Suppressor macrophage treated with lipopolysaccharide for 1 hour (primary cell): ENCODE measurements around the gene ADCY5.

Experiments used
- DNase-seq, 3 donors: peaks; one replicate each; pipeline ENCODE4 v3.0.0-alpha.2; 2020 to 2022

Gene ADCY5

DNA sequence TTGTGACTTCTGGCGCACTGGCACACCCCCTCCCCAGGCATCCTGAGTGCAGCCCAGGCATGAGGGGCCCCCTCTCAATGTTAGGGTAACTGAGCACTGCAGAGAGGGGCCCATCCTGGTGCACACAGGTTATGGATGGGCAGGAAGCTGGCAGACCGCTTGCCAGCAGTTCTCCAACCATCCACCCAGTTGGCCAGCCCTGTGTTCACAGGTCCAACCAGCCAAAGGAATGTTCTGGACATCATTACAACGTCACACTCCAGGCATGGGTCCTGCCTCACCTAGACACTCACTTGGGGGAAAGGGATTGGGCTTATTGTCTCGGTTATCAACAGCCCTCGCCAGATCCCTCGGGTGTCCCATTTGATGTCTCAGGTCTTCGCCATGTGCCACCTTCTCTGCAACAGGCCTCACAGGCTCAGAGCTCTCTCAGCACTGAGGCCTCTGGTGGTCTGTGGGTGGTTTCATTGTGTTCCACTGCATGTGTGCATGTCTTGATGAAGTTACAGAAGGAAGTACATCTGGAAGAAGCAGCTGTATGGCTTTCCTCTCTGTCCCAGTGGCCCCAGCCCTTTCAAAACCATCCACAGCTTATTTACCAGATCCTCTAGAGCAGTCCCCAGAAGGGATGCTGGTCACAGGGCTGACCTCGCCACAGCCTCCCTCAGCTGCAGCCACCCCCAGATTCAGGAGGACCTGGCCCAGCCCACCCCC, 23.7 kb downstream of the ADCY5 start:
- DNase-seq = no peak

DNA sequence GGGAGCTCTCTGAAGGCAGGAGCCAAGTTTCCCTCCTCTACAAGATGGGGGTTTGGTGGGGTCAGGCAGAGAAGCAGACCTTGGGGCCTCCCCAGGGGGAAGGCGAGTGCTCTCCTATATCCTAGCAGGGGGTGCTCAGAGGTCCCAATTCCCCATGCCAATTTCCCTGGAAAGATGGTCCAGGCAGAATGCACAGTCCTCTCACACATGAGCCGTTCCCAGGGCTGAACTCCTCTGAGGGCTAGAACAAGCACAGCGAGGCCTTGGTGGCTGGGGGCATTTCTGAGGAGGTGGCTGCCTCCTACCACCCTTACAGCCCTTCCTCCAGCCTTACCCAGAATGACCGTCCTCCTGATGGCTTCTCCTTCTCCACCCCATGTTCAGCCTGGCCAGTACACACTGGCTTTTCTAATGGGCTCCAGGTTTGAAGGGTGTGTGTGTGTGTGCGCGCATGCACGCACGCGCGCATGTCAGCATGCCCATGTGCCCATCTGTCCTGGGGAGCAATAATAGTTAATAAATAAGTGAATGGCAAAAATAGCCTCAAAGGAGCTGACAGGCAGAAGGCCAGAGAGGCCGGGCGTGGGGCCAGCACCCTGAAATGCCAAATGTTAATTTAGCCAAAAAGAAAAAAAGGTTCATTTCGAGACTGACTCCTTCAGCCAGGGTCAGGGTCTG, 24.4 kb downstream of the ADCY5 start:
- no peak for DNase-seq

DNA sequence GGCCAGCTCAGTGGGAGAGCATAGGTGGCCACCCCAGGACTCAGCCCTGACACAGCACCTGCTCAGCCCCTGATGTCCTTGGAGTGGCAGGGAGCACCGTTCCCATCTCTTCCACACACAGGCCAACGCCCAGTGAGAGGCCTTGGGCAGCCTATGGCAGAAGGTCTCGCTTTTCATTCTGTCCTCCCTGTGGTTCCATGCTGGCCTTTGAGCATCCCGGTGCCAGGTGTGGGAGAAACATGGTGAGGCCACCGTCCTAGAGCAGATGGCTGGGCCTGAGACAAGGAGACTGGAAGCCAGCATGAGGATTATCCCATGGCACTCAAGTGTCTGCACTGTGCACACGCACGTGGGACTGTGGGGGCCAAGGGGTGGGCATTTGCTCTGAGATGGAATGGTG, 25.1 kb downstream of the ADCY5 start:
- DNase-seq = no peak

- peak in 2 of 3 donors; percentile 15 for DNase-seq
These were observed 25.9 kb downstream of the ADCY5 start for GRCh38 chr3:123423031-123423430.

- DNase-seq = no peak
These were observed 26.4 kb downstream of the ADCY5 start for GRCh38 chr3:123422457-123422856.

GRCh38 chr3:123421353-123422174, 27.3 kb downstream of the ADCY5 start:
- DNase-seq = peak in 1 of 3 donors; percentile 9

GRCh38 chr3:123420416-123420968, 28.4 kb downstream of the ADCY5 start:
- no peak for DNase-seq

DNA sequence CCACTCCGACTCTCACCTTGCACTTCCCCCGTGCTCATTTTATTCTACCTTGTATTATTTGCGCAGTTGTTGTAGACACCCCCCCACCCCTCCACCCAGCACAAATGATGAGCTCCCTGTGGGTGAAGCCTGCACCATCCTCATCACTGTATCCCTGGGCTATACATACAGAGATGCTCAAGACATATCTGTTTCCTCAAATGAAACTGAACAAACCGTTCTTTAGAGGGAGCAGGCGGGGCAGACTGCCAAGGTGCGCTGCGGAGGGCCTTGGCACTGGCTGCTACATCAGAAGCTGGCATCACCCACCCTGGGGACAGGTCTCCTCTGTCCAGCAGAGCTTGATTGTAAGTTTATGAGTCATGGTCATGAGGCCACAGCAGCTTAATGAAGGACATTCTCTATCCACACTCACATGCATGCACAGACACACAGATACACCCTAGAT, 29.0 kb downstream of the ADCY5 start:
- DNase-seq = no peak

DNA sequence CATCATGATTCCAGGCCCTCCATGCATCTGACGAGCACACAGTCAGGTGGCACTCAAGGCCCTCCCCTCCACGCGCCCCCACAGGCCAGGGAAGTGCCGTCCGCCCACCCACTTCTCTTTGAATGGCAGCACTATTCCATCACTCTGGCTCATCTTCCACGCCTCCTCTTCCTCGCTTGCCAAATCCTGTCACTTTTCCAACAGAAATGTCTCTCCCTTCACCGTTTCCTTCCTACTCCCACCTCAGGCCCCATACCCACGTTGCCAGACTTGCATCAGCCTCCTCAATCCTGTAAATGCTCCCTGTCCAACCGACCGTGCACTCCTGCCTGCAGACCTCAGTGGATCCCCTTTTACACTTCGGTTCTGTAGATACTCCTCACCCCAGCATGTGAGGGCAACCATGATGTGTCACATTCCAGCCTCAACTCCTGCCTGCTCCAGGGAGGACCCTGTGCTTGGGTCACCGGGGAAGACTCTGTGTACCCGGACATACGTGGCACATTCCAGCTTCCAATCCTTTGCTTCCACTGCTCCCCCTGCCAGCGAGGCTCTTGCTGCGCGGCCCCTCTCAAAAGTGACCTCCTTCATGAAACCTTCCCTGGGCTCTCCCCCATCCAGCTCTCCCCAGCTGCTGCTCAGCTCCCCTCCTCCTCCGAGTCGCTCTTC, 29.6 kb downstream of the ADCY5 start:
- peak in 2 of 3 donors; percentile 5 to 8 for DNase-seq

DNA sequence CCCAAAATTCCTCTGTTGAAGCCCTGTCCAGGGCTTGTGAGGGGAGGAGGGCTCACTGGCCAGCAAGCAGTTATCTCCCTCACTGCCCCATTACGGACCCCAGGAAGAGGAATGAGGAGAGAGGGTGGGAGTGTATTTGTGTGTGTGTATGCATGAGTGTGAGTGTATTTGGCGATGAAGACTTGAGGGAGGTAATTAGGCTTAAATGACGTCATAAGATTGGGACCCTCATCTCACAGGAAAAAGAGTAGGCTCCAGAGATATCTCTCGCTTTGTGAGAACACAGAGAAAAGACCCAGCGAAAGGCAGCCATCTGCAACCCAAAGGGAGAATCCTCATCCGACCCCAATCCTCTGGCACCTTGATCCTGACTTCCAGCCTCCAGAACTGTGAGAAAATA, 32.2 kb downstream of the ADCY5 start:
- DNase-seq = no peak

GRCh38 chr3:123416173-123416572, 32.7 kb downstream of the ADCY5 start:
- no peak for DNase-seq

- no peak for DNase-seq
These were observed 33.7 kb downstream of the ADCY5 start for GRCh38 chr3:123414973-123415775.

GRCh38 chr3:123412811-123413604, 35.9 kb downstream of the ADCY5 start:
- no peak for DNase-seq

- no peak for DNase-seq
These were observed 36.8 kb downstream of the ADCY5 start for GRCh38 chr3:123412076-123412475.

- DNase-seq = no peak
These were observed 37.4 kb downstream of the ADCY5 start for GRCh38 chr3:123411340-123412040.

- DNase-seq = no peak
These were observed 38.8 kb downstream of the ADCY5 start for GRCh38 chr3:123410149-123410515.

DNA sequence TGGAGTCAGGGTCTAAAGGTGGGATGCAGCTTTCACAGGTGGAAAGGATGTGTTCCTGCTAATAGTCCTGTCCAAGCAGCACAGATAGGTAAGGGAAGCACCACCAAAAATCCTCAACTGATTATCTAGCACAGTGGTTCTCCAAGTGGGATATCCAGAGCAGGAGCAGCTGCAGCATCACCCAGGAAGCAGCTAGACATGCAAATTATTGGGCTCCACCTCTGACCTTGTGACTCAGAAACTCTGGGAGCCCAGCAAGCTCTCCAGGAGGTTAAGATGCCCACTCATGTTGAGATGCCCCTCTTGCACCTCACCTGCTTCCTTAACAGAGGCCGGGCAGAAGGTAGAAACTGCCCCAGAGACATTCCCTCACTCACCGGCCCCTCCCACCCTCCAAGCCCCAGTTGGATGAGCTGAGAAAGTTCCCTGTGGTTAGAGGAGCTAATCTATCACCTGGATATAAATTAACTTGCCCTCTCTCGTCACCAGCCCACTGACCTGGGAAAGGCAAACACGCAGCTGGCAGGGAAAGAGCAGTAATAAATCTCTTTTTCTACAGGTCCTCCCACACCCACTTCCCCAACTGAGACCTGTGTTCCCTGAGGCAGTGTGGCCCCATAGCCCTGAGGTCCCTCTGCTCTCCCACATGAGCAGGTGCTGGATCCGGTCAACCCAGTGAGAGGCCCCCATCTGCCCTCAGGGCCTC, 39.3 kb downstream of the ADCY5 start:
- no peak for DNase-seq

GRCh38 chr3:123406598-123406997, 42.3 kb downstream of the ADCY5 start:
- no peak for DNase-seq

DNA sequence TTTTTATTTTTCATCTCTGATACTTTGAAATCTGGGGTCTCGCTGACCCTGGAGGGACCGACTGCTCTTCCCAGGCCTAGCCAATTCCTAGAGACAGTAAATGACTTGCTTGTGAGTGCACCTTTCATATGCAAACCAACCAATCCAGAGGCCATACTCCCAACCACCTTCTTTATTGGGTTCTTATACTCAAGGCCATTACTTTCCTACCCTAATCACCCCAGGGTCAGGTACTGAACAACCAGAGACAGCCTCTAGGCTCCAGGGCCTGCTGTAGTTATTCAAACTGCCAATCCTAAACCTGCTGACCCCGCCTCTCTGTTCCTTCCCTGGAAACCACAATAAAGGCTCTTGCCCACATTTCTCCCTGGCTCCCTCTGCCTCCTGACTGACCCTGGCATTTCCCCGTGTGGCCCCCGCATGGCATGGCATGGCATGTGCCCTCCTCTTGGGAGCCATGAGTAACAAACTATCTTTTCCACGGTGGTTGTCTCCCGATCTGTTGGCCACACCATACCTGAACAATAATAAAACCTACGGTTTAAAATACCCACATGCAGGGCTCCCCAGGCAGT, 42.9 kb downstream of the ADCY5 start:
- DNase-seq = no peak
